ENCODE data around the gene GLIS1. TPM values are rescaled to one million over a fixed set of nuclear protein-coding genes. Genes with fewer than 3 reads are reported as not detected.

The GLIS1 gene
- total and polyA plus RNA-seq, 8 donors: 0.20 to 4.8 (median 0.55) TPM; not detected in 1

DNA sequence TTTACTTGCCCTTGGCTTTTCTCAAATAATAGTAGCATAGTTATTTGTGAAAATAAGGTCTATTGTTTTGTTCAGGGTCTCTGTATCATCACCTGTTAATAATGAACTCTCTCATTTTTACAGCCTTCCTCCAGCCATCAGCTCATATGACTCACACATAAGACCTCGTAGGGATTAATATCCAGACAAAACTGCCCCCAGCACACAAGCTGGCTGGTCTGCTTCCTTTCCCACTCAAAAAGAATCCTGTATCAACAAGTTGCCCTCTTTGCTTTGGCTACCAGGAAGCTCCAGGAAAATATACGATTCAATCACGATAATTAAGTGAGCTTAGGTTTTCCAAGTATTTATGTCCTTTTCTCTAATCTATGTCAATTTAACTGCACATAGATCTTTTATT, 160.6 kb downstream of the GLIS1 start:
- intact Hi-C loops (cut with DNase I; ENCODE audit: low total_unique reads): no loop called here
- H3K36me3 ChIP-seq: no peaks in the 10 kb centered on the region
- WGBS, 5 donors: 84 to 92% (median 86%) methylated on average over 3 of the region's 3 CpGs
- H3K27ac ChIP-seq: no peak overlapping the region
- no peak for DNase-seq
- H3K4me1 ChIP-seq: peaks cover 0 to 17% (median under 1%) of the 10 kb centered on the region in 4 donors
- no peak for TF ChIP-seq EP300 (IDR thresholded peaks at IDR 0.05)
- TF ChIP-seq CTCF (IDR thresholded peaks at IDR 0.05): no peak
- TF ChIP-seq POLR2AphosphoS5 (IDR thresholded peaks at IDR 0.05): no peak
- TF ChIP-seq POLR2A (IDR thresholded peaks at IDR 0.05): no peak
- no peaks in the 10 kb centered on the region for H3K9me3 ChIP-seq
- no peaks in the 10 kb centered on the region for H3K27me3 ChIP-seq
- H3K4me3 ChIP-seq: no peak overlapping the region

GRCh38 chr1:53577761-53578100, 161.2 kb downstream of the GLIS1 start:
- Histone ChIP-seq H3K36me3 (no peaks in the 10 kb centered on the region), H3K9me3 (no peaks in the 10 kb centered on the region), H3K4me3 (no peak overlapping the region), H3K27me3 (no peaks in the 10 kb centered on the region), H3K4me1 (peaks cover 0 to 23% (median 4%) of the 10 kb centered on the region in 4 donors), H3K27ac (no peak overlapping the region)
- no peak for DNase-seq
- intact Hi-C loops (cut with DNase I; ENCODE audit: low total_unique reads): no loop called here
- 89 to 94% (median 92%) methylated on average over 4 of the region's 4 CpGs for WGBS, 5 donors
- no peak for TF ChIP-seq POLR2A (IDR thresholded peaks at IDR 0.05)
- TF ChIP-seq POLR2AphosphoS5 (IDR thresholded peaks at IDR 0.05): no peak
- no peak for TF ChIP-seq EP300 (IDR thresholded peaks at IDR 0.05)
- no peak for TF ChIP-seq CTCF (IDR thresholded peaks at IDR 0.05)

DNA sequence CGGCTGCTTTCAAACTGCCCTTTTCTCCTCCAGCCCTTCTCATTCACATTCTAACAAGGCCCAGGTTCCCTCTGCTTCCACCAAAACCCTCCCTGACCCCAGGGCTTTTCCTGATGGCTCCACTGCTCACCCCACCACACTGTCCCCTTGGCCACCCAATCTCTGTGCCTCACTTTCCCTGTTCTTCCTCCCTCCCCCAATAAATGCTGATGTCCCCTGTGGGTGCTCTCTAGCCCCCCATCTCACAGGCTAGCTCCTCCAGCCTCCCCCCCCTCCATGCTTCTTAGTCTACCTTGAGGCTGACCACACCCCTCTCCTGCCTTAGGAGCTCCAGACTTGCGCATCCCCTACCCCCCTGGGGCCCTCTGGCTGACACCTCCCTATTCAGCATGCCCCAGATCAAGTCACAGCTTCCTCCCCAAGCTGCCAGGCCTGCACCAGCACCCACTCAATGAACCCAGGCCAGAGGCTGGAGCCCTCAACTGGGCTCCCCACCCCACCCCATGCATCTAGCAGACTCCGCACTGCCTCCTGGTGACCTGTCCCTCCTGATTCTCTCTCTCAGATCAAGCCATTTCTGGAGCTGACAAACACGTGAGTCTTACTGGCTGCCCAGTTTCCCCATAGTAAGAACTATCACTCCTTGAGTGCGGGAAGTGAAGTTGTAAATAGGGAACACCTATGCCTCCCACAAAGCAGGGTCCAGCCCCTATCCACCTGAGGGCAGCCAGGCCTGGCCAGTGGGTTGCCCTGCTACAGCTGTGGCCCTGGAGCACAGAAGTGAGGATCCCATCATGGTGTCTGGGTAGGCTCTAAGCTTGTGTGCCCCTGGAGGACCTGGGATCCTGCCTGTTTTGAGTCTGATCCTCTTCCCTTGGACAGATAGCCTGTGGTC, 161.9 kb downstream of the GLIS1 start:
- DNase-seq: no peak
- Histone ChIP-seq H3K27ac (no peak overlapping the region), H3K36me3 (no peaks in the 10 kb centered on the region), H3K9me3 (no peaks in the 10 kb centered on the region), H3K4me3 (no peak overlapping the region), H3K27me3 (no peaks in the 10 kb centered on the region), H3K4me1 (peaks cover 0 to 29% (median 7%) of the 10 kb centered on the region in 4 donors)
- intact Hi-C loops (cut with DNase I; ENCODE audit: low total_unique reads): no loop called here
- WGBS, 5 donors: 91 to 95% (median 94%) methylated on average over 5 of the region's 5 CpGs
- TF ChIP-seq POLR2AphosphoS5 (IDR thresholded peaks at IDR 0.05) (no peak), CTCF (IDR thresholded peaks at IDR 0.05) (no peak), POLR2A (IDR thresholded peaks at IDR 0.05) (no peak), EP300 (IDR thresholded peaks at IDR 0.05) (no peak)

DNA sequence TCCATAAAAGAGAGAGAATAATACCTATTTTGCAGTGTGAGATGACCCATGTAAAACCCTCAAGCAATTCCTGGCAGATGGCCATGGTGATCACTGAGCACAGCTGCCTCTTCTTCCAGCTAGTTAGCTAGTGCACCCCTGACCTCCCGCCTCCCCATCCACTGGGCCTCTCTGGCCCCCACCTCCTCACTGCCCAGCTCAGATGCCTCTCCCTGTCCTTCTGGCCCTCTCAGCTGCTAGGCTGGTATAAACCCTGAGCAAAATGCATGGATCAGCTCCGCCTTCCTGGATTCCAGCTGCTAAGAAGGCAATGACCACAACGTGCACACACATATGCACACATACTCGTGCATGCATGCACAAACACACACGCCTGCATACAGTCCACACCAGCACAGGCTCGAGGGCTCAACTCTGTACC, 162.6 kb downstream of the GLIS1 start:
- intact Hi-C loops (cut with DNase I; ENCODE audit: low total_unique reads): no loop called here
- H3K9me3 ChIP-seq: no peaks in the 10 kb centered on the region
- DNase-seq: peak in 1 of 2 donors; percentile 57
- H3K27me3 ChIP-seq: no peaks in the 10 kb centered on the region
- peaks cover 0 to 33% (median 8%) of the 10 kb centered on the region in 4 donors for H3K4me1 ChIP-seq
- TF ChIP-seq CTCF (IDR thresholded peaks at IDR 0.05): no peak
- no peak for TF ChIP-seq EP300 (IDR thresholded peaks at IDR 0.05)
- no peak for TF ChIP-seq POLR2AphosphoS5 (IDR thresholded peaks at IDR 0.05)
- TF ChIP-seq POLR2A (IDR thresholded peaks at IDR 0.05): no peak
- no peaks in the 10 kb centered on the region for H3K36me3 ChIP-seq
- no peak overlapping the region for H3K4me3 ChIP-seq
- WGBS, 5 donors: 68 to 76% (median 72%) methylated on average over 6 of the region's 6 CpGs
- H3K27ac ChIP-seq: no peak overlapping the region

All from stomach (tissue), 9 donors.